Neuronal stem cell (in vitro differentiated cells): ENCODE results near the gene TRIM27.

Experiments used
- DNase-seq: peaks from one replicate; pipeline ENCODE4 v3.0.0-alpha.2; 2013; ENCODE audit warnings: low spot score
- H2AFZ ChIP-seq: one replicate; pipeline ENCODE4 v1.6.1; 2013; ENCODE audit warnings: mild to moderate bottlenecking, low read length, inconsistent platforms
- H2AK5ac ChIP-seq: 2 replicates; pipeline ENCODE4 v1.6.1; 2013; ENCODE audit warnings: low read depth, mild to moderate bottlenecking, inconsistent platforms, low read length, moderate library complexity, mixed read lengths
- H2BK120ac ChIP-seq: 2 replicates; pipeline ENCODE4 v1.6.1; 2013; ENCODE audit warnings: low read depth, mild to moderate bottlenecking, inconsistent platforms, low read length, moderate library complexity, mixed read lengths
- H2BK12ac ChIP-seq: one replicate; pipeline ENCODE4 v1.6.1; 2013; ENCODE audit warnings: low read length, inconsistent platforms
- H2BK15ac ChIP-seq: 2 replicates; pipeline ENCODE4 v1.6.1; 2013; ENCODE audit warnings: mild to moderate bottlenecking, low read length, inconsistent platforms, mixed read lengths
- H2BK5ac ChIP-seq: one replicate; pipeline ENCODE4 v1.6.1; 2013; ENCODE audit warnings: inconsistent platforms, mild to moderate bottlenecking, low read length, moderate library complexity
- H3K14ac ChIP-seq: one replicate; pipeline ENCODE4 v1.6.1; 2013; ENCODE audit warnings: low read length, inconsistent platforms
- H3K18ac ChIP-seq: 2 replicates; pipeline ENCODE4 v1.6.1; 2013; ENCODE audit warnings: low read length, inconsistent platforms
- H3K23ac ChIP-seq: 2 replicates; pipeline ENCODE4 v1.6.1; 2013; ENCODE audit warnings: low read depth, mild to moderate bottlenecking, mixed read lengths, low read length, inconsistent platforms; ENCODE audit not compliant: poor library complexity
- H3K27ac ChIP-seq: replicated peaks from 3 replicates; pipeline ENCODE4 v1.5.1; 2013; ENCODE audit warnings: low read length, inconsistent platforms
- H3K27me3 ChIP-seq, 3 experiments: 2 replicates each; pipeline ENCODE4 v1.6.1; 2013; ENCODE audit warnings: low read length in 3 of 3, mild to moderate bottlenecking in 2 of 3, inconsistent platforms in 1 of 3, low read depth in 1 of 3, mixed read lengths in 1 of 3, moderate library complexity in 1 of 3; ENCODE audit not compliant: control insufficient read depth in 3 of 3, insufficient read depth in 3 of 3
- H3K36me3 ChIP-seq, 2 donors: replicated peaks in 1 of 2; 2 replicates each; pipeline ENCODE4 v1.6.1; 2013; ENCODE audit warnings: low read length in 2 of 2; ENCODE audit not compliant: control insufficient read depth in 2 of 2, insufficient read depth in 2 of 2
- H3K4ac ChIP-seq: 2 replicates; pipeline ENCODE4 v1.6.1; 2013; ENCODE audit warnings: inconsistent platforms, mild to moderate bottlenecking, low read length, moderate library complexity
- H3K4me1 ChIP-seq, 2 donors: 1 replicate in 1 of 2; 2 replicates in 1 of 2; pipeline ENCODE4 v1.6.1; 2013; ENCODE audit warnings: low read length in 2 of 2, low read depth in 1 of 2; ENCODE audit not compliant: control insufficient read depth in 2 of 2, insufficient read depth in 1 of 2
- H3K4me2 ChIP-seq: one replicate; pipeline ENCODE4 v1.6.1; 2013; ENCODE audit warnings: mild to moderate bottlenecking, low read length, inconsistent platforms; ENCODE audit not compliant: insufficient read depth, poor library complexity, severe bottlenecking
- H3K4me3 ChIP-seq, 2 donors: 2 replicates each; pipeline ENCODE4 v1.5.1; 2013; ENCODE audit warnings: low read length in 2 of 2, mild to moderate bottlenecking in 2 of 2, inconsistent platforms in 1 of 2, moderate library complexity in 1 of 2
- H3K79me1 ChIP-seq: one replicate; pipeline ENCODE4 v1.6.1; 2013; ENCODE audit warnings: low read depth, mild to moderate bottlenecking, inconsistent platforms, low read length, moderate library complexity
- H3K9ac ChIP-seq: one replicate; pipeline ENCODE4 v1.6.1; 2013; ENCODE audit warnings: mild to moderate bottlenecking, low read depth, low read length, inconsistent platforms; ENCODE audit not compliant: poor library complexity
- H3K9me3 ChIP-seq, 2 donors: replicated peaks in 1 of 2; 2 replicates each; pipeline versions ENCODE3 to v1.6.1; 2013; ENCODE audit warnings: low read length in 2 of 2, mild to moderate bottlenecking in 2 of 2, inconsistent platforms in 1 of 2, low read depth in 1 of 2, mixed read lengths in 1 of 2, moderate library complexity in 1 of 2; ENCODE audit not compliant: control insufficient read depth in 2 of 2, insufficient read depth in 1 of 2
- H4K8ac ChIP-seq: one replicate; pipeline ENCODE4 v1.6.1; 2013; ENCODE audit warnings: low read depth, mild to moderate bottlenecking, inconsistent platforms, low read length, moderate library complexity
- H4K91ac ChIP-seq: one replicate; pipeline ENCODE4 v1.6.1; 2013; ENCODE audit warnings: low read length, low read depth, mild to moderate bottlenecking, inconsistent platforms; ENCODE audit not compliant: poor library complexity
- WGBS, 2 donors: extraction: QIAGEN DNeasy Blood & Tissue Kit; methylation state at CpG; one replicate each; pipeline ENCODE4 v1.1.7; 2013; ENCODE audit warnings: missing lambda C conversion rate in 2 of 2, mixed read lengths in 1 of 2; ENCODE audit not compliant: insufficient read length in 2 of 2, insufficient replicate concordance in 1 of 2; ENCODE audit errors: extremely low coverage in 2 of 2; 5-methylcytosine and 5-hydroxymethylcytosine counted together

TRIM27 gene

DNA sequence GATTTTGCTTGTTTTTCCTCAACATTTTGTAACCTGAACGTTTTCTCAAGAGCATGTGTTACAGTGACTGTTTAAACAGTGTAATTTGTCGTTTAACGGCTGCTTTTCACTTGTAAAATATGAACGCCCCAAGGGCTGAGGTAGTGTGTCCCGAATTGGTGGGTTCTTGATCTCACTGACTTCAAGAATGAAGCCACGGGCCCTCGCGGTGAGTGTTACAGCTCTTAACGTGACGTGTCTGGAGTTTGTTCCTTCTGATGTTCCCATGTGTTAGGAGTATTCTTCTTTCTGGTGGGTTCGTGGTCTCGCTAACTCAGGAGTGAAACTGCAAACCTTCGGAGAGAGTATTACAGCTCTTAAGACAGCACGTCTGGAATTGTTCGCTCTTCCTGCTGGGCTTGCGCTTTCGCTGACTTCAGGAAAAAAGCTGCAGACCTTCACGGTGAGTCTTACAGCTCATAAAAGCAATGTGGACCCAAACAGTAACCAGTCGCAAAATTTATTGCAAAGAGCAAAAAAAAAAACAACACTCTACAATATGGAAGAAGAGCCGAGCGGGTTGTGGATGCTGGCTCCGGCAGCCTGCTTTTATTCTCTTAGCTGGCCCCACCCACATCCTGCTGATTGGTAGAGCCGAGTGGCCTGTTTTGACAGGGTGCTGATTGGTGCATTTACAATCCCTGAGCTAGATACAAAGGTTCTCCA is 25.1 kb upstream of the TRIM27 start:
- no peak overlapping the region for H3K14ac ChIP-seq
- no peak overlapping the region for H2BK12ac ChIP-seq
- H3K9me3 ChIP-seq: no peaks in the 10 kb centered on the region
- H3K23ac ChIP-seq: no peak overlapping the region
- no peak for DNase-seq
- no peak overlapping the region for H2BK15ac ChIP-seq
- H3K36me3 ChIP-seq: no peaks in the 10 kb centered on the region
- H2BK120ac ChIP-seq: no peak overlapping the region
- no peak overlapping the region for H3K18ac ChIP-seq
- WGBS, 2 donors: no CpG with 5 or more reads among the region's 23 CpGs
- no peaks in the 10 kb centered on the region for H3K79me1 ChIP-seq
- H3K4me3 ChIP-seq: no peak overlapping the region
- no peak overlapping the region for H2BK5ac ChIP-seq
- H4K91ac ChIP-seq: no peak overlapping the region
- no peak overlapping the region for H3K4me2 ChIP-seq
- H2AFZ ChIP-seq: no peak overlapping the region
- no peak overlapping the region for H4K8ac ChIP-seq
- H2AK5ac ChIP-seq: no peak overlapping the region
- H3K27ac ChIP-seq: no peak overlapping the region
- no peak overlapping the region for H3K4ac ChIP-seq
- H3K9ac ChIP-seq: no peak overlapping the region
- H3K27me3 ChIP-seq: no peaks in the 10 kb centered on the region
- H3K4me1 ChIP-seq: no peaks in the 10 kb centered on the region

DNA sequence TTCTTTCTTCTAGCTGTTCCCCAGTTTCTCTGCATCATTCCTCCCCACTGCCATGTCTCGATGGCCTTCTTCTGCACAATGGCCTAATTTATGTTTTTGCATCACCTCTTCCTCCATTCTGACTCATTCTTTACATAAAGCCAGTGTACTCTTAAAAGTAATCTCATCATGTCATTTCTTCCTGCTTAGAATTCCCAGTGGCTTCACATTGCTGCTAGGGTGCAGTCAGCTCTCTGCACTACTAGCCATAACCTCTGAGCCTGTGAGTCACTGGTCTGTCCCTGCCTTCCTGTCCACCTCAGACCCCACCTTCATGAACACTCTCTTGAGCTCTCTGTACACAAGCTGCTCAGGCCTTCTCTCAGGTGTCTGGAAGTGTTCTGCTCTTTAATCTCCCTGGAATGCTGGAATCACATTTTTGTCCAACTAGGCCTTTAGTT is 24.1 kb upstream of the TRIM27 start:
- H4K91ac ChIP-seq: no peak overlapping the region
- H3K18ac ChIP-seq: no peak overlapping the region
- H2AK5ac ChIP-seq: no peak overlapping the region
- H3K23ac ChIP-seq: no peak overlapping the region
- no peak overlapping the region for H2BK120ac ChIP-seq
- no peak overlapping the region for H3K14ac ChIP-seq
- H2AFZ ChIP-seq: no peak overlapping the region
- H4K8ac ChIP-seq: no peak overlapping the region
- no peaks in the 10 kb centered on the region for H3K4me1 ChIP-seq
- no peaks in the 10 kb centered on the region for H3K36me3 ChIP-seq
- no peaks in the 10 kb centered on the region for H3K27me3 ChIP-seq
- no peak overlapping the region for H2BK5ac ChIP-seq
- no peak for DNase-seq
- no peaks in the 10 kb centered on the region for H3K79me1 ChIP-seq
- H3K9ac ChIP-seq: no peak overlapping the region
- H2BK12ac ChIP-seq: no peak overlapping the region
- no peak overlapping the region for H3K27ac ChIP-seq
- WGBS, 2 donors: no CpG with 5 or more reads among the region's 1 CpG
- no peaks in the 10 kb centered on the region for H3K9me3 ChIP-seq
- no peak overlapping the region for H2BK15ac ChIP-seq
- no peak overlapping the region for H3K4ac ChIP-seq
- no peak overlapping the region for H3K4me2 ChIP-seq
- H3K4me3 ChIP-seq: no peak overlapping the region

GRCh38 chr6:28947067-28947765 is 23.4 kb upstream of the TRIM27 start:
- Histone ChIP-seq H2AFZ (no peak overlapping the region), H3K4me1 (no peaks in the 10 kb centered on the region), H3K14ac (no peak overlapping the region), H4K8ac (no peak overlapping the region), H2BK120ac (no peak overlapping the region), H2BK5ac (no peak overlapping the region), H4K91ac (no peak overlapping the region), H3K23ac (no peak overlapping the region), H3K4ac (no peak overlapping the region), H2AK5ac (no peak overlapping the region), H3K9me3 (no peaks in the 10 kb centered on the region), H3K4me3 (no peak overlapping the region), H3K27ac (no peak overlapping the region), H3K36me3 (no peaks in the 10 kb centered on the region), H3K4me2 (no peak overlapping the region), H3K9ac (no peak overlapping the region), H3K18ac (no peak overlapping the region), H2BK12ac (no peak overlapping the region), H2BK15ac (no peak overlapping the region), H3K27me3 (no peaks in the 10 kb centered on the region), H3K79me1 (no peaks in the 10 kb centered on the region)
- DNase-seq: no peak
- WGBS, 2 donors: no CpG with 5 or more reads among the region's 6 CpGs

- no peaks in the 10 kb centered on the region for H3K79me1 ChIP-seq
- no peaks in the 10 kb centered on the region for H3K4me1 ChIP-seq
- no peak for DNase-seq
- no peak overlapping the region for H2BK12ac ChIP-seq
- no peak overlapping the region for H3K14ac ChIP-seq
- H3K23ac ChIP-seq: no peak overlapping the region
- H3K9me3 ChIP-seq: no peaks in the 10 kb centered on the region
- H2AFZ ChIP-seq: no peak overlapping the region
- H3K27ac ChIP-seq: no peak overlapping the region
- no peak overlapping the region for H3K4ac ChIP-seq
- H2BK15ac ChIP-seq: no peak overlapping the region
- no peak overlapping the region for H3K18ac ChIP-seq
- no peaks in the 10 kb centered on the region for H3K27me3 ChIP-seq
- H3K9ac ChIP-seq: no peak overlapping the region
- H2BK5ac ChIP-seq: no peak overlapping the region
- H2AK5ac ChIP-seq: no peak overlapping the region
- no peak overlapping the region for H3K4me2 ChIP-seq
- no peak overlapping the region for H2BK120ac ChIP-seq
- WGBS, 2 donors: no CpG with 5 or more reads among the region's 3 CpGs
- no peak overlapping the region for H3K4me3 ChIP-seq
- H4K8ac ChIP-seq: no peak overlapping the region
- H3K36me3 ChIP-seq: no peaks in the 10 kb centered on the region
- no peak overlapping the region for H4K91ac ChIP-seq
Observed at GRCh38 chr6:28945349-28945748, 21.6 kb upstream of the TRIM27 start.
